ENCODE data around the gene DOP1B.

GRCh38 chr21:36175771-36176565 lies 19.3 kb downstream of the DOP1B start:
- TF ChIP-seq EZH2 (IDR thresholded peaks at IDR 0.05; ENCODE audit: low read depth), result no peak
- TF ChIP-seq, protein P1, sequence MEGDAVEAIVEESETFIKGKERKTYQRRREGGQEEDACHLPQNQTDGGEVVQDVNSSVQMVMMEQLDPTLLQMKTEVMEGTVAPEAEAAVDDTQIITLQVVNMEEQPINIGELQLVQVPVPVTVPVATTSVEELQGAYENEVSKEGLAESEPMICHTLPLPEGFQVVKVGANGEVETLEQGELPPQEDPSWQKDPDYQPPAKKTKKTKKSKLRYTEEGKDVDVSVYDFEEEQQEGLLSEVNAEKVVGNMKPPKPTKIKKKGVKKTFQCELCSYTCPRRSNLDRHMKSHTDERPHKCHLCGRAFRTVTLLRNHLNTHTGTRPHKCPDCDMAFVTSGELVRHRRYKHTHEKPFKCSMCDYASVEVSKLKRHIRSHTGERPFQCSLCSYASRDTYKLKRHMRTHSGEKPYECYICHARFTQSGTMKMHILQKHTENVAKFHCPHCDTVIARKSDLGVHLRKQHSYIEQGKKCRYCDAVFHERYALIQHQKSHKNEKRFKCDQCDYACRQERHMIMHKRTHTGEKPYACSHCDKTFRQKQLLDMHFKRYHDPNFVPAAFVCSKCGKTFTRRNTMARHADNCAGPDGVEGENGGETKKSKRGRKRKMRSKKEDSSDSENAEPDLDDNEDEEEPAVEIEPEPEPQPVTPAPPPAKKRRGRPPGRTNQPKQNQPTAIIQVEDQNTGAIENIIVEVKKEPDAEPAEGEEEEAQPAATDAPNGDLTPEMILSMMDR (conservative IDR thresholded peaks at IDR 0.05), result no peak

Data from PC-9 (cell line).